H9 (cell line): Measurements from ENCODE around the gene GBGT1. TPM values are rescaled to one million over a fixed set of nuclear protein-coding genes. Genes with fewer than 3 reads are reported as not detected.

Experiments
- DNase-seq: peaks from one replicate; pipeline ENCODE4 v3.0.0-alpha.2; 2017
- H2AFZ ChIP-seq: one replicate; pipeline ENCODE4 v1.6.1; 2013; ENCODE audit warnings: mild to moderate bottlenecking, low read length, control low read depth, moderate library complexity
- H2AK5ac ChIP-seq: 2 replicates; pipeline ENCODE4 v1.6.1; 2013; ENCODE audit warnings: low read length, control low read depth, mixed read lengths; ENCODE audit not compliant: insufficient read length
- H2BK120ac ChIP-seq: one replicate; pipeline ENCODE4 v1.6.1; 2013; ENCODE audit warnings: low read depth, mild to moderate bottlenecking, low read length, control low read depth, inconsistent platforms; ENCODE audit not compliant: poor library complexity, severe bottlenecking
- H2BK12ac ChIP-seq: 2 replicates; pipeline ENCODE4 v1.6.1; 2013; ENCODE audit warnings: low read length, control low read depth, mixed read lengths, low read depth; ENCODE audit not compliant: insufficient read length
- H2BK15ac ChIP-seq: 2 replicates; pipeline ENCODE4 v1.6.1; 2013; ENCODE audit warnings: low read depth, low read length, control low read depth
- H2BK20ac ChIP-seq: one replicate; pipeline ENCODE4 v1.6.1; 2013; ENCODE audit warnings: low read depth, mild to moderate bottlenecking, low read length, control low read depth, inconsistent platforms; ENCODE audit not compliant: poor library complexity, severe bottlenecking
- H2BK5ac ChIP-seq: 2 replicates; pipeline ENCODE4 v1.6.1; 2013; ENCODE audit warnings: low read length, control low read depth, mixed read lengths; ENCODE audit not compliant: insufficient read length
- H3K14ac ChIP-seq: 2 replicates; pipeline ENCODE4 v1.6.1; 2013; ENCODE audit warnings: low read length, control low read depth; ENCODE audit not compliant: insufficient read depth
- H3K18ac ChIP-seq: 2 replicates; pipeline ENCODE4 v1.6.1; 2013; ENCODE audit warnings: low read depth, mild to moderate bottlenecking, mixed read lengths, low read length, control low read depth; ENCODE audit not compliant: insufficient read length
- H3K23ac ChIP-seq: 2 replicates; pipeline ENCODE4 v1.6.1; 2013; ENCODE audit warnings: low read length, control low read depth, mixed read lengths, low read depth; ENCODE audit not compliant: insufficient read length
- H3K23me2 ChIP-seq: 2 replicates; pipeline ENCODE4 v1.6.1; 2013; ENCODE audit warnings: low read depth, mild to moderate bottlenecking, mixed read lengths, low read length, control low read depth; ENCODE audit not compliant: insufficient read length, poor library complexity, severe bottlenecking
- H3K27ac ChIP-seq: 2 replicates; pipeline ENCODE4 v1.5.1; 2013; ENCODE audit warnings: low read length, control low read depth, mixed read lengths, low read depth; ENCODE audit not compliant: insufficient read length
- H3K27me3 ChIP-seq: 2 replicates; pipeline ENCODE4 v1.6.1; 2013; ENCODE audit warnings: low read length, control low read depth, inconsistent platforms; ENCODE audit not compliant: insufficient read depth
- H3K4ac ChIP-seq: 2 replicates; pipeline ENCODE4 v1.6.1; 2013; ENCODE audit warnings: low read depth, mild to moderate bottlenecking, control low read depth, inconsistent platforms, low read length, moderate library complexity
- H3K4me1 ChIP-seq: 2 replicates; pipeline ENCODE4 v1.6.1; 2013; ENCODE audit warnings: low read length, control low read depth, inconsistent platforms; ENCODE audit not compliant: insufficient read depth
- H3K4me2 ChIP-seq: 2 replicates; pipeline ENCODE4 v1.6.1; 2013; ENCODE audit warnings: low read length, control low read depth, mixed read lengths; ENCODE audit not compliant: insufficient read length, insufficient read depth
- H3K56ac ChIP-seq: 2 replicates; pipeline ENCODE4 v1.6.1; 2013; ENCODE audit warnings: low read depth, mild to moderate bottlenecking, mixed read lengths, low read length, control low read depth; ENCODE audit not compliant: insufficient read length
- H3K79me1 ChIP-seq: 2 replicates; pipeline ENCODE4 v1.6.1; 2013; ENCODE audit warnings: low read depth, mild to moderate bottlenecking, moderate library complexity, low read length, control low read depth, inconsistent platforms; ENCODE audit not compliant: insufficient read depth, poor library complexity, severe bottlenecking
- H3K79me2 ChIP-seq: 2 replicates; pipeline ENCODE4 v1.6.1; 2013; ENCODE audit warnings: low read length, control low read depth, inconsistent platforms; ENCODE audit not compliant: insufficient read depth
- H3K9ac ChIP-seq: 2 replicates; pipeline ENCODE4 v1.6.1; 2013; ENCODE audit warnings: low read length, control low read depth, mixed read lengths; ENCODE audit not compliant: insufficient read length; ENCODE audit errors: extremely low read depth
- H3K9me3 ChIP-seq: one replicate; pipeline ENCODE4 v1.6.1; 2013; ENCODE audit warnings: low read depth, low read length, inconsistent platforms; ENCODE audit not compliant: control insufficient read depth
- H3T11ph ChIP-seq: one replicate; pipeline ENCODE4 v1.6.1; 2013; ENCODE audit warnings: mild to moderate bottlenecking, low read length, control low read depth, inconsistent platforms
- H4K20me1 ChIP-seq: one replicate; pipeline ENCODE4 v1.6.1; 2013; ENCODE audit not compliant: control insufficient read depth, insufficient read length, insufficient read depth
- H4K5ac ChIP-seq: 2 replicates; pipeline ENCODE4 v1.6.1; 2013; ENCODE audit warnings: low read depth, mild to moderate bottlenecking, mixed read lengths, low read length, control low read depth; ENCODE audit not compliant: insufficient read length
- H4K8ac ChIP-seq: replicated peaks from 2 replicates; pipeline ENCODE4 v1.6.1; 2013; ENCODE audit warnings: low read length, control low read depth, mixed read lengths, low read depth; ENCODE audit not compliant: insufficient read length
- H4K91ac ChIP-seq: 2 replicates; pipeline ENCODE4 v1.6.1; 2013; ENCODE audit warnings: low read depth, mild to moderate bottlenecking, moderate library complexity, mixed read lengths, low read length, control low read depth; ENCODE audit not compliant: insufficient read length
- H3K27ac Mint-ChIP-seq, 3 experiments: 2 replicates in 2 of 3; 3 replicates in 1 of 3; pipeline ENCODE4 v1.8.0; 2020 to 2021; ENCODE audit warnings: mixed read lengths in 3 of 3, mild to moderate bottlenecking in 1 of 3, moderate library complexity in 1 of 3
- H3K27me3 Mint-ChIP-seq: 2 replicates; pipeline ENCODE4 v1.8.0; 2021; ENCODE audit warnings: low read depth, mild to moderate bottlenecking, moderate library complexity, mixed read lengths
- H3K36me3 Mint-ChIP-seq, 3 experiments: 2 replicates in 2 of 3; 3 replicates in 1 of 3; pipeline ENCODE4 v1.8.0; 2020 to 2021; ENCODE audit warnings: low read depth in 3 of 3, mixed read lengths in 3 of 3; ENCODE audit not compliant: insufficient read depth in 1 of 3
- H3K4me1 Mint-ChIP-seq, 2 experiments: 2 replicates each; pipeline ENCODE4 v1.8.0; 2020; ENCODE audit warnings: mixed read lengths in 2 of 2
- H3K4me3 Mint-ChIP-seq, 2 experiments: 2 replicates in 1 of 2; 3 replicates in 1 of 2; pipeline ENCODE4 v1.8.0; 2020 to 2021; ENCODE audit warnings: mild to moderate bottlenecking in 2 of 2, mixed read lengths in 2 of 2, moderate library complexity in 1 of 2
- H3K9me3 Mint-ChIP-seq, 2 experiments: 2 replicates in 1 of 2; 3 replicates in 1 of 2; pipeline ENCODE4 v1.8.0; 2020; ENCODE audit warnings: mild to moderate bottlenecking in 2 of 2, mixed read lengths in 2 of 2, moderate library complexity in 1 of 2
- CTCF ChIP-seq: fragments of 200-600 bp; sonication (generic); conservative IDR thresholded peaks from 3 replicates; pipeline ENCODE4 v1.8.0; 2021; ENCODE audit warnings: antibody characterized with exemption, mild to moderate bottlenecking
- WGBS: extraction: QIAGEN DNeasy Blood & Tissue Kit; methylation state at CpG from one replicate; pipeline ENCODE4 v1.1.7; 2013; ENCODE audit warnings: missing lambda C conversion rate, low lambda C conversion rate, mixed read lengths; ENCODE audit not compliant: insufficient read length; ENCODE audit errors: extremely low coverage; 5-methylcytosine and 5-hydroxymethylcytosine counted together
- total RNA-seq: library from RNA; stranded (reverse); gene quantifications from 2 replicates; pipeline ENCODE4 v1.2.1, GENCODE V29; 2021

The GBGT1 gene
- total RNA-seq, 1 experiment from 2014 or later = 9.3 TPM

- no peak overlapping the region for H3K4me3 Mint-ChIP-seq
- Histone ChIP-seq H3K79me1 (no peaks in the 10 kb centered on the region), H2BK5ac (no peak overlapping the region), H2AFZ (no peak overlapping the region), H3K23ac (no peak overlapping the region), H3K27me3 (peaks cover 3% of the 10 kb centered on the region; the same call in 1 of the 2 replicates), H3K4ac (no peak overlapping the region), H3K79me2 (no peaks in the 10 kb centered on the region), H4K8ac (no peak overlapping the region), H3K4me2 (no peak overlapping the region), H3K9me3 (no peaks in the 10 kb centered on the region), H2BK15ac (no peak overlapping the region), H3K18ac (no peak overlapping the region), H3K4me1 (no peaks in the 10 kb centered on the region), H3K9ac (no peak overlapping the region), H3K23me2 (no peaks in the 10 kb centered on the region), H3K27ac (no peak overlapping the region), H4K20me1 (peaks cover 8% of the 10 kb centered on the region), H2BK120ac (no peak overlapping the region), H3K14ac (no peak overlapping the region; the same call in 1 of the 2 replicates), H3K56ac (no peak overlapping the region), H2BK20ac (no peak overlapping the region), H2AK5ac (no peak overlapping the region), H3T11ph (no peak overlapping the region), H4K91ac (no peak overlapping the region), H4K5ac (no peak overlapping the region), H2BK12ac (no peak overlapping the region)
- no peaks in the 10 kb centered on the region for H3K9me3 Mint-ChIP-seq
- no CpG with 5 or more reads among the region's 20 CpGs for WGBS
- H3K27me3 Mint-ChIP-seq = peaks cover 15% of the 10 kb centered on the region
- peaks cover 2 to 10% (median 9%) of the 10 kb centered on the region in 3 experiments; a peak in 5 of 7 replicates for H3K36me3 Mint-ChIP-seq
- no peak for TF ChIP-seq CTCF
- H3K27ac Mint-ChIP-seq = no peak overlapping the region
- peaks cover 5 to 20% of the 10 kb centered on the region in 2 experiments; a peak in 3 of 4 replicates for H3K4me1 Mint-ChIP-seq
- DNase-seq = no peak
Measured at GRCh38 chr9:133113949-133114885, 49.5 kb downstream of the GBGT1 start.
